Natural killer cell (primary cell): Measurements from ENCODE around the gene ATF4. TPM values are rescaled to one million over a fixed set of nuclear protein-coding genes. Genes with fewer than 3 reads are reported as not detected.

Source experiments
- ATAC-seq, 3 donors: fragments of 150-1000 bp in 2 of 3; fragments of 200-7000 bp in 1 of 3; cut with Tn5 transposase; 1 replicate in 1 of 3; 2 replicates in 2 of 3; pipeline ENCODE4 v1.10.0; 2021; ENCODE audit warnings: mild to moderate bottlenecking in 2 of 3, moderate library complexity in 2 of 3
- DNase-seq, 2 donors: peaks; one replicate each; pipeline versions ENCODE4 v3.0.0 to v3.0.0-alpha.2; 2013 to 2021; ENCODE audit warnings: mixed read lengths in 1 of 2
- H3K27ac ChIP-seq: one replicate; pipeline ENCODE4 v1.5.1; 2013; ENCODE audit warnings: mild to moderate bottlenecking, low read length
- H3K27me3 ChIP-seq: one replicate; pipeline ENCODE4 v1.6.1; 2013; ENCODE audit warnings: low read length; ENCODE audit not compliant: control insufficient read depth, insufficient read depth
- H3K36me3 ChIP-seq: one replicate; pipeline ENCODE4 v1.6.1; 2013; ENCODE audit warnings: low read length; ENCODE audit not compliant: control insufficient read depth, insufficient read depth
- H3K4me1 ChIP-seq: one replicate; pipeline ENCODE4 v1.6.1; 2013; ENCODE audit warnings: low read length; ENCODE audit not compliant: control insufficient read depth, insufficient read depth
- H3K4me3 ChIP-seq: one replicate; pipeline ENCODE4 v1.5.1; 2013; ENCODE audit warnings: low read length
- H3K9me3 ChIP-seq: one replicate; pipeline ENCODE4 v1.6.1; 2013; ENCODE audit warnings: low read length; ENCODE audit not compliant: control insufficient read depth, insufficient read depth
- H3K27ac Mint-ChIP-seq, 2 donors: one replicate each; pipeline ENCODE4 v1.8.0; 2022; ENCODE audit warnings: mild to moderate bottlenecking in 2 of 2, mixed read lengths in 2 of 2, moderate library complexity in 1 of 2
- H3K27me3 Mint-ChIP-seq, 2 donors: one replicate each; pipeline ENCODE4 v1.8.0; 2022; ENCODE audit warnings: low read depth in 2 of 2, mixed read lengths in 2 of 2
- H3K36me3 Mint-ChIP-seq: one replicate; pipeline ENCODE4 v1.8.0; 2022; ENCODE audit warnings: mixed read lengths
- H3K4me1 Mint-ChIP-seq, 2 donors: one replicate each; pipeline ENCODE4 v1.8.0; 2022; ENCODE audit warnings: mixed read lengths in 2 of 2
- H3K4me3 Mint-ChIP-seq: one replicate; pipeline ENCODE4 v1.8.0; 2022; ENCODE audit warnings: mild to moderate bottlenecking, moderate library complexity, mixed read lengths
- H3K9me3 Mint-ChIP-seq, 2 donors: one replicate each; pipeline ENCODE4 v1.8.0; 2022; ENCODE audit warnings: mixed read lengths in 2 of 2
- WGBS: methylation state at CpG from one replicate; pipeline ENCODE4 v1.1.7; 2013; ENCODE audit warnings: missing lambda C conversion rate; ENCODE audit not compliant: insufficient coverage; 5-methylcytosine and 5-hydroxymethylcytosine counted together
- intact Hi-C: fragments of 100-400 bp; cut with micrococcal nuclease; formaldehyde crosslinking; loops from one replicate; pipeline ENCODE4 v1.14.2; 2022
- total RNA-seq, 4 donors: library from RNA; stranded (reverse); fragments of 120-200 nt in 1 of 4; gene quantifications; one replicate each; pipeline versions ENCODE4 v1.2.3 to v1.2.4, GENCODE V29; 2013 to 2022
- TF ChIP-seq, protein P1 (sequence below): fragments of 200-600 bp; IDR thresholded peaks from one replicate; pipeline ENCODE4 v1.8.0; 2022; ENCODE audit warnings: antibody characterized with exemption

ATF4 gene
- total RNA-seq, 3 donors from 2014 or later (not counting 1 experiment from before 2014, with no cell fraction given) = 235 to 242 (median 238) TPM

GRCh38 chr22:39473851-39474250, 46.5 kb upstream of the ATF4 start:
- Mint-ChIP-seq H3K27ac (no peak overlapping the region), H3K36me3 (no peaks in the 10 kb centered on the region)
- WGBS = 95% methylated on average over 5 of the region's 5 CpGs

DNA sequence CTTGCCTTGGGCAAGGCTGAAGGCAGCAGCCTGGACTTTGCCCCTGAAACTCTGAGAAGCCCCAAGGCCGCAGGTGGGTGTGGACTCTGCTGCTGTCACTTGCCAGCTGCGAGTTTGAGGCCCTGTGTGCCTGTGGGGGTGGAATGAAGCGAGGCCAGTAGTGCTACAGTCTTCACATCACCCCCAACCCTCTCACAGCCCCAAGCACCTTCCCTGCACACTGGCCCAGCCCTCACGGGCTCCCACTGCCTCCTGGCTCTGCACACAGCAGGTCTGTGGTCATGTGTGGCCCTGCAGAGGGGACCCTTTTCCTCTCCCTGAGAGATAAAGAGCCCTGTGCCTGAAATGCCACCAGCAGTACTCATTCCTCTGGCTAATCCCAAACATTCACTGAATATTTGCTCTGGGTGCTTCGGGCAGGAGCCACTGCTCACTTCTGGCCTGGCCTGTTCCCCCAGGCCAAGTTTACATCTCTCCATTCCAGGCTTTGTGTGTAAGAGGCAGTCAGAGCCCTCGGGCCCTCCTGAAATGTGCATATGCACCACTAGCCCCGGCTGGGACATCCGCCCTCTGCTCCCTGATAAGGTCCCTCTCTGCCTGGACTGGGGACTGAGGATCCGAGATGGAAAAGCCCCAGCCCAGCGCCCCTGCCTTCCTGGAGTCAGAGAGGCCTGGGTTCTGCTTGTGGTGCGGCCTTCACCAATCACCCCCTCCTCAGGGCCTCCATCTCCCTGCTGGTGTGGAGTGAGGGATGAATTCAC, 45.8 kb upstream of the ATF4 start:
- Mint-ChIP-seq H3K9me3 (no peaks in the 10 kb centered on the region), H3K27ac (no peak overlapping the region), H3K4me1 (peaks cover 6 to 16% of the 10 kb centered on the region in 2 donors), H3K27me3 (peaks cover 0 to 2% of the 10 kb centered on the region in 2 donors), H3K36me3 (no peaks in the 10 kb centered on the region), H3K4me3 (no peak overlapping the region)
- no peak overlapping the region for H3K27ac ChIP-seq
- ATAC-seq (no peak), DNase-seq (no peak)
- no peaks in the 10 kb centered on the region for H3K36me3 ChIP-seq
- WGBS = 86% methylated on average over 10 of the region's 11 CpGs
- H3K4me3 ChIP-seq = no peak overlapping the region
- TF ChIP-seq, protein P1, sequence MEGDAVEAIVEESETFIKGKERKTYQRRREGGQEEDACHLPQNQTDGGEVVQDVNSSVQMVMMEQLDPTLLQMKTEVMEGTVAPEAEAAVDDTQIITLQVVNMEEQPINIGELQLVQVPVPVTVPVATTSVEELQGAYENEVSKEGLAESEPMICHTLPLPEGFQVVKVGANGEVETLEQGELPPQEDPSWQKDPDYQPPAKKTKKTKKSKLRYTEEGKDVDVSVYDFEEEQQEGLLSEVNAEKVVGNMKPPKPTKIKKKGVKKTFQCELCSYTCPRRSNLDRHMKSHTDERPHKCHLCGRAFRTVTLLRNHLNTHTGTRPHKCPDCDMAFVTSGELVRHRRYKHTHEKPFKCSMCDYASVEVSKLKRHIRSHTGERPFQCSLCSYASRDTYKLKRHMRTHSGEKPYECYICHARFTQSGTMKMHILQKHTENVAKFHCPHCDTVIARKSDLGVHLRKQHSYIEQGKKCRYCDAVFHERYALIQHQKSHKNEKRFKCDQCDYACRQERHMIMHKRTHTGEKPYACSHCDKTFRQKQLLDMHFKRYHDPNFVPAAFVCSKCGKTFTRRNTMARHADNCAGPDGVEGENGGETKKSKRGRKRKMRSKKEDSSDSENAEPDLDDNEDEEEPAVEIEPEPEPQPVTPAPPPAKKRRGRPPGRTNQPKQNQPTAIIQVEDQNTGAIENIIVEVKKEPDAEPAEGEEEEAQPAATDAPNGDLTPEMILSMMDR = no peak
- intact Hi-C loops = no loop called here
- peaks cover 27% of the 10 kb centered on the region for H3K4me1 ChIP-seq
- no peaks in the 10 kb centered on the region for H3K9me3 ChIP-seq
- no peaks in the 10 kb centered on the region for H3K27me3 ChIP-seq

More at GRCh38 chr22:39473851-39474250, 46.5 kb upstream of the ATF4 start:
- Histone ChIP-seq H3K36me3 (no peaks in the 10 kb centered on the region), H3K4me3 (no peak overlapping the region), H3K9me3 (no peaks in the 10 kb centered on the region), H3K27ac (no peak overlapping the region), H3K27me3 (no peaks in the 10 kb centered on the region), H3K4me1 (peaks cover 30% of the 10 kb centered on the region)
- intact Hi-C loops = no loop called here
- Mint-ChIP-seq H3K4me1 (peaks cover 6 to 16% of the 10 kb centered on the region in 2 donors), H3K9me3 (no peaks in the 10 kb centered on the region), H3K27me3 (peaks cover 0 to 2% of the 10 kb centered on the region in 2 donors), H3K4me3 (no peak overlapping the region)
- DNase-seq = no peak
- TF ChIP-seq, protein P1 = no peak
- ATAC-seq = no peak

- TF ChIP-seq, protein P1 = no peak
- H3K9me3 ChIP-seq = no peaks in the 10 kb centered on the region
- peaks cover 25% of the 10 kb centered on the region for H3K4me1 ChIP-seq
- H3K36me3 ChIP-seq = no peaks in the 10 kb centered on the region
- intact Hi-C loops = no loop called here
- WGBS = 91% methylated on average over 9 of the region's 9 CpGs
- H3K9me3 Mint-ChIP-seq = no peaks in the 10 kb centered on the region
- H3K4me1 Mint-ChIP-seq = peaks cover 6 to 10% of the 10 kb centered on the region in 2 donors
- H3K36me3 Mint-ChIP-seq = no peaks in the 10 kb centered on the region
- no peaks in the 10 kb centered on the region for H3K27me3 Mint-ChIP-seq
- H3K4me3 Mint-ChIP-seq = no peak overlapping the region
- no peaks in the 10 kb centered on the region for H3K27me3 ChIP-seq
- DNase-seq (no peak), ATAC-seq (no peak)
- H3K27ac ChIP-seq = no peak overlapping the region
- H3K27ac Mint-ChIP-seq = no peak overlapping the region
- no peak overlapping the region for H3K4me3 ChIP-seq
Measured at GRCh38 chr22:39475337-39475736, 45.0 kb upstream of the ATF4 start.
